IMR-90 (cell line): Measurements from ENCODE around the gene PTPRG. TPM values are rescaled to one million over a fixed set of nuclear protein-coding genes. Genes with fewer than 3 reads are reported as not detected.

ENCODE experiments used
- ATAC-seq: fragments of 200-7000 bp; cut with Tn5 transposase; 2 replicates; pipeline ENCODE4 v1.9.1; 2020; ENCODE audit warnings: low read depth, mild to moderate bottlenecking, moderate library complexity
- BruUV-seq: library from RNA; stranded (reverse); fragments of 400-500 nt; replicated peaks from 2 replicates; lab custom pipeline; 2021; lab: Mats Ljungman, UMichigan
- CTCF ChIA-PET: fragments of 300-600 bp; formaldehyde crosslinking; extraction: SDS; loops from one replicate; lab custom pipeline; 2021; ENCODE audit warnings: antibody characterized with exemption; lab: Yijun Ruan, JAX
- POLR2A ChIA-PET: fragments of 300-600 bp; sonication (Branson Sonifier 250); formaldehyde crosslinking; loops from one replicate; lab custom pipeline; 2022; ENCODE audit warnings: antibody characterized with exemption; ENCODE audit not compliant: unreplicated experiment; lab: Charles Lee
- DNase-seq: peaks from one replicate; pipeline ENCODE4 v3.0.0; 2013
- H2AFZ ChIP-seq: replicated peaks from 2 replicates; pipeline ENCODE3; 2013; ENCODE audit warnings: low read length, mild to moderate bottlenecking; ENCODE audit not compliant: poor library complexity
- H2AK5ac ChIP-seq: 2 replicates; pipeline ENCODE4 v1.6.1; 2013; ENCODE audit warnings: low read depth, low read length, inconsistent platforms
- H2AK9ac ChIP-seq: replicated peaks from 2 replicates; pipeline ENCODE3; 2013; ENCODE audit warnings: mild to moderate bottlenecking, low read depth, low read length, moderate library complexity; ENCODE audit not compliant: poor library complexity
- H2BK120ac ChIP-seq: 2 replicates; pipeline ENCODE4 v1.6.1; 2013; ENCODE audit warnings: low read depth, low read length, inconsistent platforms
- H2BK15ac ChIP-seq: 3 replicates; pipeline ENCODE4 v1.6.1; 2013; ENCODE audit warnings: low read depth, low read length, inconsistent platforms
- H2BK20ac ChIP-seq: 2 replicates; pipeline ENCODE4 v1.6.1; 2013; ENCODE audit warnings: low read depth, mild to moderate bottlenecking, inconsistent platforms, low read length, moderate library complexity
- H2BK5ac ChIP-seq: 2 replicates; pipeline ENCODE4 v1.6.1; 2013; ENCODE audit warnings: mild to moderate bottlenecking, low read depth, low read length, inconsistent platforms; ENCODE audit not compliant: poor library complexity, severe bottlenecking
- H3K14ac ChIP-seq: replicated peaks from 2 replicates; pipeline ENCODE4 v1.6.1; 2013; ENCODE audit warnings: low read depth, low read length, inconsistent platforms
- H3K18ac ChIP-seq: 2 replicates; pipeline ENCODE4 v1.6.1; 2013; ENCODE audit warnings: low read depth, low read length, control low read depth
- H3K23ac ChIP-seq: 2 replicates; pipeline ENCODE4 v1.6.1; 2013; ENCODE audit warnings: low read depth, low read length, inconsistent platforms
- H3K27ac ChIP-seq: 2 replicates; pipeline ENCODE4 v1.5.1; 2013; ENCODE audit warnings: mild to moderate bottlenecking, control low read depth, low read length; ENCODE audit not compliant: insufficient read depth
- H3K27me3 ChIP-seq: 2 replicates; pipeline ENCODE4 v1.6.1; 2013; ENCODE audit warnings: low read length; ENCODE audit not compliant: control insufficient read depth, insufficient read depth
- H3K36me3 ChIP-seq: 2 replicates; pipeline ENCODE4 v1.6.1; 2013; ENCODE audit warnings: low read length, mixed read lengths; ENCODE audit not compliant: control insufficient read depth, insufficient read depth
- H3K4ac ChIP-seq: 2 replicates; pipeline ENCODE4 v1.6.1; 2013; ENCODE audit warnings: low read depth, low read length, inconsistent platforms
- H3K4me1 ChIP-seq: 2 replicates; pipeline ENCODE4 v1.6.1; 2013; ENCODE audit warnings: low read length, mixed read lengths; ENCODE audit not compliant: control insufficient read depth, insufficient read depth
- H3K4me2 ChIP-seq: 2 replicates; pipeline ENCODE4 v1.6.1; 2013; ENCODE audit warnings: low read depth, mild to moderate bottlenecking, control low read depth, low read length, moderate library complexity
- H3K4me3 ChIP-seq: 2 replicates; pipeline ENCODE4 v1.5.1; 2013; ENCODE audit warnings: low read depth, mild to moderate bottlenecking, control low read depth, low read length, moderate library complexity; ENCODE audit not compliant: insufficient read depth
- H3K56ac ChIP-seq: 2 replicates; pipeline ENCODE4 v1.6.1; 2013; ENCODE audit warnings: low read length, inconsistent platforms; ENCODE audit not compliant: insufficient read depth; ENCODE audit errors: extremely low read depth
- H3K79me1 ChIP-seq, 2 experiments: 2 replicates each; pipeline ENCODE4 v1.6.1; 2013; ENCODE audit warnings: low read length in 2 of 2, inconsistent platforms in 1 of 2, low read depth in 1 of 2
- H3K9ac ChIP-seq: 2 replicates; pipeline ENCODE4 v1.6.1; 2013; ENCODE audit warnings: low read depth, low read length, control low read depth
- H3K9me1 ChIP-seq: 2 replicates; pipeline ENCODE4 v1.6.1; 2013; ENCODE audit warnings: low read length, inconsistent platforms; ENCODE audit not compliant: insufficient read depth
- H3K9me3 ChIP-seq: 2 replicates; pipeline ENCODE4 v1.6.1; 2013; ENCODE audit warnings: low read length; ENCODE audit not compliant: control insufficient read depth, insufficient read depth
- H4K20me1 ChIP-seq: 2 replicates; pipeline ENCODE4 v1.6.1; 2013; ENCODE audit warnings: low read length, inconsistent platforms; ENCODE audit not compliant: insufficient read depth
- H4K5ac ChIP-seq: 2 replicates; pipeline ENCODE4 v1.6.1; 2013; ENCODE audit warnings: mild to moderate bottlenecking, low read depth, low read length, control low read depth
- H4K8ac ChIP-seq, 2 experiments: 2 replicates each; pipeline ENCODE4 v1.6.1; 2013; ENCODE audit warnings: low read depth in 2 of 2, low read length in 2 of 2, control low read depth in 1 of 2, inconsistent platforms in 1 of 2
- H4K91ac ChIP-seq: 2 replicates; pipeline ENCODE4 v1.6.1; 2013; ENCODE audit warnings: low read depth, low read length, inconsistent platforms; ENCODE audit not compliant: insufficient read depth
- BHLHE40 ChIP-seq: fragments of 150-350 bp; IDR thresholded peaks from 2 replicates; pipeline ENCODE4 v1.6.1; 2016; ENCODE audit warnings: mild to moderate bottlenecking, low read depth, low read length
- POLR2A ChIP-seq: IDR thresholded peaks from 2 replicates; pipeline ENCODE4 v1.6.1; 2012; ENCODE audit warnings: mild to moderate bottlenecking, low read depth, low read length
- RAD21 ChIP-seq: IDR thresholded peaks from 2 replicates; pipeline ENCODE4 v1.6.1; 2012; ENCODE audit warnings: low read length, improper control_type of control experiment
- RFX5 ChIP-seq: IDR thresholded peaks from 2 replicates; pipeline ENCODE4 v1.8.0; 2012; ENCODE audit warnings: low read depth, mild to moderate bottlenecking, low read length, moderate library complexity
- WGBS, 2 experiments: methylation state at CpG; one replicate each; pipeline versions ENCODE4 v1.1.5 to v1.1.7; 2013; ENCODE audit warnings: missing lambda C conversion rate in 2 of 2; ENCODE audit not compliant: insufficient read length in 1 of 2; ENCODE audit errors: extremely low coverage in 2 of 2; 5-methylcytosine and 5-hydroxymethylcytosine counted together
- dilution Hi-C: fragments of 300-500 bp; cut with HindIII; formaldehyde crosslinking; loops from one replicate; pipeline ENCODE4 v1.14.3; 2018; ENCODE audit warnings: low sequenced_read_pairs; ENCODE audit not compliant: unreplicated experiment
- in situ Hi-C: fragments of 300-500 bp; cut with MboI; formaldehyde crosslinking; loops from 3 replicates; pipeline ENCODE4 v1.14.3; 2019; ENCODE audit warnings: low sequenced_read_pairs, inconsistent platforms, mixed read lengths
- intact Hi-C: fragments of 100-400 bp; cut with micrococcal nuclease; formaldehyde crosslinking; loops from 2 replicates; pipeline ENCODE4 v1.10.0; 2022
- polyA plus RNA-seq, 3 experiments: library from polyadenylated mRNA; depleted of rRNA; stranded (reverse); fragments of >200 nt; gene quantifications; 2 replicates each; pipeline ENCODE4 v1.2.3, GENCODE V29; 2012; ENCODE audit warnings: low replicate concordance in 1 of 3
- total RNA-seq: library from RNA; depleted of rRNA; stranded (reverse); fragments of >200 nt; gene quantifications from 2 replicates; pipeline ENCODE4 v1.2.3, GENCODE V29; 2012
- TF ChIP-seq, protein P1 (sequence below): fragments of 150-350 bp; IDR thresholded peaks from 2 replicates; pipeline ENCODE4 v1.6.1; 2016; ENCODE audit warnings: low read depth, mild to moderate bottlenecking, low read length, moderate library complexity, borderline replicate concordance

PTPRG gene
- total and polyA plus RNA-seq, 2 of the 4 experiments (the other 2 are of a cell fraction): 7.7 to 31.0 TPM

GRCh38 chr3:61796911-61797310 is 235.5 kb downstream of the PTPRG start:
- Histone ChIP-seq H3K27me3 (no peaks in the 10 kb centered on the region), H2BK15ac (no peak overlapping the region), H3K4ac (no peak overlapping the region), H4K8ac (no peak overlapping the region), H3K14ac (no peak overlapping the region), H3K4me3 (no peak overlapping the region), H4K91ac (no peak overlapping the region), H4K20me1 (peaks cover 10% of the 10 kb centered on the region; the same call in 1 of the 2 replicates), H3K23ac (no peak overlapping the region), H2AFZ (no peak overlapping the region), H4K5ac (no peak overlapping the region), H2AK5ac (no peak overlapping the region), H2BK5ac (no peak overlapping the region), H3K9me1 (peaks cover 5% of the 10 kb centered on the region; the same call in 1 of the 2 replicates), H3K9me3 (no peaks in the 10 kb centered on the region), H3K4me2 (no peak overlapping the region), H2AK9ac (no peak overlapping the region), H2BK120ac (no peak overlapping the region), H3K9ac (no peak overlapping the region), H3K27ac (no peak overlapping the region), H3K79me1 (peaks cover 20 to 46% of the 10 kb centered on the region in 2 experiments), H3K36me3 (no peaks in the 10 kb centered on the region), H3K18ac (no peak overlapping the region), H2BK20ac (no peak overlapping the region), H3K4me1 (no peaks in the 10 kb centered on the region; the same call in 1 of the 2 replicates), H3K56ac (no peak overlapping the region)
- dilution Hi-C loops: no loop called here
- intact Hi-C loops: no loop called here
- in situ Hi-C loops: no loop called here
- ChIA-PET POLR2A (no interaction called here), CTCF (interaction anchor here (0.5 to 1.9 kb wide), 2 partner anchors 10 to 79 kb away, joined by 3 to 6 read pairs; no protein-coding TSS in a partner anchor)
- WGBS, 2 experiments: no CpG with 5 or more reads among the region's 6 CpGs
- ATAC-seq (no peak), DNase-seq (no peak)
- BruUV-seq: no TSS peak
- TF ChIP-seq BHLHE40: no peak
- no peak for TF ChIP-seq RFX5
- no peak for TF ChIP-seq POLR2A
- TF ChIP-seq RAD21: no peak
- TF ChIP-seq, protein P1, sequence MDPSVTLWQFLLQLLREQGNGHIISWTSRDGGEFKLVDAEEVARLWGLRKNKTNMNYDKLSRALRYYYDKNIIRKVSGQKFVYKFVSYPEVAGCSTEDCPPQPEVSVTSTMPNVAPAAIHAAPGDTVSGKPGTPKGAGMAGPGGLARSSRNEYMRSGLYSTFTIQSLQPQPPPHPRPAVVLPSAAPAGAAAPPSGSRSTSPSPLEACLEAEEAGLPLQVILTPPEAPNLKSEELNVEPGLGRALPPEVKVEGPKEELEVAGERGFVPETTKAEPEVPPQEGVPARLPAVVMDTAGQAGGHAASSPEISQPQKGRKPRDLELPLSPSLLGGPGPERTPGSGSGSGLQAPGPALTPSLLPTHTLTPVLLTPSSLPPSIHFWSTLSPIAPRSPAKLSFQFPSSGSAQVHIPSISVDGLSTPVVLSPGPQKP: no peak
